Spleen (tissue), 11 donors: ENCODE data around the gene MAP4K3. TPM values are rescaled to one million over a fixed set of nuclear protein-coding genes. Genes with fewer than 3 reads are reported as not detected.

Experiments used
- DNase-seq: peaks from one replicate; pipeline ENCODE4 v3.0.0-alpha.2; 2020
- H3K27ac ChIP-seq, 8 donors: fragments of 200-600 bp; sonication (generic) in 7 of 8; 1 replicate in 4 of 8; 2 replicates in 4 of 8; pipeline versions ENCODE4 v1.5.0 to v1.8.0; 2016 to 2021; ENCODE audit warnings: inconsistent platforms in 4 of 8, mild to moderate bottlenecking in 4 of 8, moderate library complexity in 1 of 8
- H3K27me3 ChIP-seq, 7 donors: fragments of 200-600 bp; sonication (generic) in 6 of 7; replicated peaks in 1 of 7; 1 replicate in 4 of 7; 2 replicates in 3 of 7; pipeline versions ENCODE4 v1.5.0 to v1.8.0; 2016 to 2021; ENCODE audit warnings: inconsistent platforms in 3 of 7, mild to moderate bottlenecking in 1 of 7
- H3K36me3 ChIP-seq, 6 donors: fragments of 200-600 bp; sonication (generic) in 5 of 6; 1 replicate in 4 of 6; 2 replicates in 2 of 6; pipeline versions ENCODE4 v1.5.0 to v1.8.0; 2016 to 2021; ENCODE audit warnings: inconsistent platforms in 2 of 6
- H3K4me1 ChIP-seq, 6 donors: fragments of 200-600 bp; sonication (generic) in 5 of 6; 1 replicate in 3 of 6; 2 replicates in 3 of 6; pipeline versions ENCODE4 v1.5.0 to v1.8.0; 2016 to 2021; ENCODE audit warnings: inconsistent platforms in 3 of 6
- H3K4me3 ChIP-seq, 8 donors: fragments of 200-600 bp; sonication (generic) in 7 of 8; 1 replicate in 4 of 8; 2 replicates in 4 of 8; pipeline versions ENCODE4 v1.5.0 to v1.8.0; 2016 to 2021; ENCODE audit warnings: inconsistent platforms in 4 of 8, mild to moderate bottlenecking in 4 of 8, moderate library complexity in 2 of 8
- H3K9me3 ChIP-seq, 8 donors: fragments of 200-600 bp; sonication (generic) in 7 of 8; 1 replicate in 4 of 8; 2 replicates in 4 of 8; pipeline versions ENCODE4 v1.5.0 to v1.8.0; 2016 to 2021; ENCODE audit warnings: inconsistent platforms in 4 of 8
- POLR2A ChIP-seq, 3 donors: fragments of 450-650 bp; IDR thresholded peaks; one replicate each; pipeline ENCODE4 v1.5.1; 2017; ENCODE audit warnings: antibody characterized with exemption in 3 of 3, mild to moderate bottlenecking in 1 of 3
- POLR2AphosphoS5 ChIP-seq, 3 donors: sonication (generic); formaldehyde crosslinking; IDR thresholded peaks; one replicate each; pipeline ENCODE4 v1.5.1; 2017; ENCODE audit warnings: antibody characterized with exemption in 3 of 3
- WGBS, 5 donors: extraction: QIAGEN DNeasy Blood & Tissue Kit in 3 of 5; methylation state at CpG; one replicate each; pipeline versions ENCODE4 v1.1.5 to v1.1.7; 2013 to 2018; 5-methylcytosine and 5-hydroxymethylcytosine counted together
- intact Hi-C: fragments of 100-400 bp; cut with DNase I; formaldehyde crosslinking; loops from one replicate; pipeline ENCODE4 v1.15.0; 2023; ENCODE audit warnings: low total_unique reads
- polyA plus RNA-seq, 3 donors: library from polyadenylated mRNA; stranded (reverse); fragments of 200-250 nt; gene quantifications; one replicate each; pipeline ENCODE4 v1.2.1, GENCODE V29; 2013
- total RNA-seq, 7 donors: library from RNA; depleted of rRNA in 3 of 7; stranded (reverse); fragments of >200 nt in 3 of 7; fragmentation: NEBNext Ultra II Directional in 4 of 7; extraction: Animal tissue kit (Norgen Biotek cat#: 25700) in 4 of 7; gene quantifications; one replicate each; pipeline versions ENCODE4 v1.1.0 to v1.2.1, GENCODE V29; 2016 to 2021
- TF ChIP-seq, protein P1 (sequence below), 11 experiments: fragments of 200-600 bp in 7 of 11; fragments of 450-650 bp in 4 of 11; sonication (generic) in 4 of 11; IDR thresholded peaks in 8 of 11; conservative IDR thresholded peaks in 3 of 11; 1 replicate in 7 of 11; 2 replicates in 4 of 11; pipeline versions ENCODE4 v1.4.0 to v1.8.0; 2016 to 2021; ENCODE audit warnings: antibody characterized with exemption in 11 of 11, inconsistent platforms in 4 of 11, mild to moderate bottlenecking in 1 of 11
- donor health status: healthy with polysubstance abuse.
- donor health status: DM: no; HTN: no; CAD: no; lungs with moderate emphysema.
- donor health status: DM: no; HTN: no; CAD: no.
- donor health status: Bipolar disorder and iron deficiency.
- donor health status: healthy.
- donor health status: DM: no; HTN: no; CAD: no.
- donor health status: DM: yes; HTN: yes; CAD: no.

MAP4K3 gene
- total and polyA plus RNA-seq, 10 donors, result 5.8 to 49.5 (median 32.6) TPM

DNA sequence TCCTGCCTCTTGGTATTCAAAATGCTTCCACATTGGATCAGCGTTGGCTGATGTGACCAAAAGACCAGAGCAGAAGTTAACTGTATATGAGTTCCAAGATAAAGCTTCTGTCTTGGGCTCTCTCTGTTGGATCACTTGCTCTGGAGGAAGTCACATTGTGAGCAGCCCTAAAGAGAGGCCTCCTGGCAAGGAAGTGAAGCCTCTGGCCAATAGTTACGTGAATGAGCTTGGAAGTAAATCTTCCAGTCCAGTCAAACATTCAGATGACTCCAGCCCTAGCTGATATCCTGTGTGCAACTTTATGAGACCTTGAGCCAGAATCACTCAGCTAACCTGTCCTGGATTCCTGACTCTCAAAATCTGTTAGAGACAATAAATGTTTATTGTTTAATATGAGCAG lies 125.6 kb downstream of the MAP4K3 start:
- Histone ChIP-seq H3K27ac (no peak overlapping the region), H3K4me3 (no peak overlapping the region), H3K27me3 (no peaks in the 10 kb centered on the region), H3K36me3 (peaks cover 0 to 43% (median 6%) of the 10 kb centered on the region in 6 donors), H3K4me1 (no peaks in the 10 kb centered on the region), H3K9me3 (no peaks in the 10 kb centered on the region)
- DNase-seq, result no peak
- TF ChIP-seq POLR2A (IDR thresholded peaks at IDR 0.05) (no peak), POLR2AphosphoS5 (IDR thresholded peaks at IDR 0.05) (no peak)
- TF ChIP-seq, protein P1, sequence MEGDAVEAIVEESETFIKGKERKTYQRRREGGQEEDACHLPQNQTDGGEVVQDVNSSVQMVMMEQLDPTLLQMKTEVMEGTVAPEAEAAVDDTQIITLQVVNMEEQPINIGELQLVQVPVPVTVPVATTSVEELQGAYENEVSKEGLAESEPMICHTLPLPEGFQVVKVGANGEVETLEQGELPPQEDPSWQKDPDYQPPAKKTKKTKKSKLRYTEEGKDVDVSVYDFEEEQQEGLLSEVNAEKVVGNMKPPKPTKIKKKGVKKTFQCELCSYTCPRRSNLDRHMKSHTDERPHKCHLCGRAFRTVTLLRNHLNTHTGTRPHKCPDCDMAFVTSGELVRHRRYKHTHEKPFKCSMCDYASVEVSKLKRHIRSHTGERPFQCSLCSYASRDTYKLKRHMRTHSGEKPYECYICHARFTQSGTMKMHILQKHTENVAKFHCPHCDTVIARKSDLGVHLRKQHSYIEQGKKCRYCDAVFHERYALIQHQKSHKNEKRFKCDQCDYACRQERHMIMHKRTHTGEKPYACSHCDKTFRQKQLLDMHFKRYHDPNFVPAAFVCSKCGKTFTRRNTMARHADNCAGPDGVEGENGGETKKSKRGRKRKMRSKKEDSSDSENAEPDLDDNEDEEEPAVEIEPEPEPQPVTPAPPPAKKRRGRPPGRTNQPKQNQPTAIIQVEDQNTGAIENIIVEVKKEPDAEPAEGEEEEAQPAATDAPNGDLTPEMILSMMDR (IDR thresholded peaks at IDR 0.05 in 8 of 11, conservative IDR thresholded peaks at IDR 0.05 in 3 of 11), result no peak
- 86 to 100% (median 95%) methylated on average over 2 of the region's 2 CpGs for WGBS, 5 donors
- intact Hi-C loops, result no loop called here

DNA sequence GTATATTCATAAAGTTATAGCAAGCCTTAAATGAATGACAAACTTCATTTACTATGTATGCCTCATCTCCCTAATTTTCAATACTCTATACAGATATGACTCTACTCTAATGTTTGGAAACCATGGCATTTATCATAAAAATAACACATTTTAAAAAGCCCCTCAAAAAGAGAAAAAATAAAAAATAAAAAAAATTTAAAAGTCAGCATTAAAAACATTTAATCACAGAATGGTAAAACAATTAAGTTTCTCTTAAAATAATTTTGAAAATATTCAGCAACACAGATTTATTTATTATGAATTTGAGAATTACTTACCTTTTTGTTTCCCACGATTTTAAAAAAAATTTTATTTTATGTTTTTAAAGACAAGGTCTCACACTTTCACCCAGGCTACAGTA lies 128.3 kb downstream of the MAP4K3 start:
- Histone ChIP-seq H3K27ac (no peak overlapping the region), H3K4me1 (no peaks in the 10 kb centered on the region), H3K27me3 (no peaks in the 10 kb centered on the region), H3K9me3 (no peaks in the 10 kb centered on the region), H3K4me3 (no peak overlapping the region), H3K36me3 (peaks cover 0 to 28% (median 4%) of the 10 kb centered on the region in 6 donors)
- TF ChIP-seq POLR2A (IDR thresholded peaks at IDR 0.05) (no peak), POLR2AphosphoS5 (IDR thresholded peaks at IDR 0.05) (no peak)
- TF ChIP-seq, protein P1 (IDR thresholded peaks at IDR 0.05 in 8 of 11, conservative IDR thresholded peaks at IDR 0.05 in 3 of 11), result no peak
- DNase-seq, result no peak
- intact Hi-C loops, result no loop called here
- 86 to 96% (median 90%) methylated on average over 1 of the region's 1 CpG for WGBS, 5 donors

DNA sequence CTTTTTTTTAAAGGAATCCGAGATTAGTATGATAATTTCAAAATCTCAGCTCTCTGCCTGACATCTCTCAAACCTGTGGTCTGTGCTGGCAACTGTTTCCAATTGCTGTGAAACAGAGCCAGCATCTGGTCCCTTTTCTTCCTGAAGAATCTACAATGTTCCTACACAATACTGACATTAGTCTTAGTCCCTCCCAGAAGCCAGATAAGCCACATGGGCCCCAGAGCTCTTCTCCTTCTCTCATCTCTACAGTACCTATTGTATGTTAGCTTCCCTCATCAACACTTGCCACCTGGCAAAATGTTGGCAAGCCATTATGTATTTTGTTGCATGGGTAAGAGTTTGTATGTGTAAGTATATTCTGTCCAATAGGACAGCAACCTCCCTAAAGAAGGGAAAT lies 130.5 kb downstream of the MAP4K3 start:
- H3K9me3 ChIP-seq, result no peaks in the 10 kb centered on the region
- H3K27ac ChIP-seq, result no peak overlapping the region
- 79 to 97% (median 85%) methylated on average over 1 of the region's 1 CpG for WGBS, 5 donors
- H3K4me1 ChIP-seq, result no peaks in the 10 kb centered on the region
- no peak for DNase-seq
- intact Hi-C loops, result no loop called here
- no peaks in the 10 kb centered on the region for H3K27me3 ChIP-seq
- peaks cover 0 to 10% (median 4%) of the 10 kb centered on the region in 6 donors for H3K36me3 ChIP-seq
- TF ChIP-seq POLR2AphosphoS5 (IDR thresholded peaks at IDR 0.05), result no peak
- no peak for TF ChIP-seq POLR2A (IDR thresholded peaks at IDR 0.05)
- TF ChIP-seq, protein P1 (IDR thresholded peaks at IDR 0.05 in 8 of 11, conservative IDR thresholded peaks at IDR 0.05 in 3 of 11), result no peak
- no peak overlapping the region for H3K4me3 ChIP-seq

DNA sequence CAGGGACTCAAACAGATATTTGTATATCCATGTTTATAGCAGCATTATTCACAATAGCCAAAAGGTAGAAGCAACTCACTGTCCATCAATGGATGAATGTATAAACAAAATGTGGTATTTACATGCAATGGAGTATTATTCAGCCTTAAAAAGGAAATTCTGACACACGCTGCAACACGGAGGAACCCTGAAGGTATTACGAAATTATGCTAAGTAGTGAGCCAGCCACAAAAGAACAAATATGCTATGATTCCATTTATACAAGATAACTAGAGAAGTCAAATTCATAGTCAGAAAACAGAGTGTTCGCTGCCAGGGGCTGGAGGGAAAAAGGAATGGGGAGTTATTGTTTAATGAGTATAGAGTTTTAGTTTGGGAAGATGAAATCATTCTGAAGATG lies 132.4 kb downstream of the MAP4K3 start:
- no peak for TF ChIP-seq POLR2AphosphoS5 (IDR thresholded peaks at IDR 0.05)
- TF ChIP-seq, protein P1 (IDR thresholded peaks at IDR 0.05 in 8 of 11, conservative IDR thresholded peaks at IDR 0.05 in 3 of 11), result no peak
- TF ChIP-seq POLR2A (IDR thresholded peaks at IDR 0.05), result no peak
- Histone ChIP-seq H3K36me3 (no peaks in the 10 kb centered on the region), H3K4me3 (no peak overlapping the region), H3K27ac (no peak overlapping the region), H3K4me1 (no peaks in the 10 kb centered on the region), H3K27me3 (no peaks in the 10 kb centered on the region), H3K9me3 (no peaks in the 10 kb centered on the region)
- WGBS, 5 donors, result 69 to 95% (median 91%) methylated on average over 4 of the region's 4 CpGs
- DNase-seq, result no peak
- intact Hi-C loops, result no loop called here
